Right atrium auricular region (tissue), 2 donors: ENCODE data around the gene INPP5A. TPM values are rescaled to one million over a fixed set of nuclear protein-coding genes. Genes with fewer than 3 reads are reported as not detected.
"Not testable (repeated sequence)": the region's sequence is repeated elsewhere in the genome, so short reads cannot be mapped to it uniquely, and the experiment has no call there.

Experiments
- DNase-seq: peaks from one replicate; pipeline ENCODE4 v3.0.0-alpha.2; 2019; ENCODE audit warnings: low spot score
- H3K27ac ChIP-seq, 2 donors: fragments of 200-600 bp; sonication (generic); 1 replicate in 1 of 2; 2 replicates in 1 of 2; pipeline ENCODE4 v1.5.1; 2016 to 2019
- H3K27me3 ChIP-seq, 2 donors: fragments of 200-600 bp; sonication (generic); one replicate each; pipeline versions ENCODE4 v1.5.1 to v1.6.0; 2017 to 2019
- H3K36me3 ChIP-seq: fragments of 200-600 bp; sonication (generic); one replicate; pipeline ENCODE4 v1.5.1; 2016
- H3K4me1 ChIP-seq, 2 donors: fragments of 200-600 bp; sonication (generic); one replicate each; pipeline versions ENCODE4 v1.5.1 to v1.6.0; 2017 to 2019
- H3K4me3 ChIP-seq, 2 donors: fragments of 200-600 bp; sonication (generic); 1 replicate in 1 of 2; 2 replicates in 1 of 2; pipeline ENCODE4 v1.5.1; 2017 to 2019; ENCODE audit warnings: mild to moderate bottlenecking in 1 of 2, moderate library complexity in 1 of 2
- H3K9me3 ChIP-seq, 2 donors: fragments of 200-600 bp; sonication (generic); one replicate each; pipeline ENCODE4 v1.5.1; 2019
- CTCF ChIP-seq, 2 donors: fragments of 200-600 bp; sonication (generic); IDR thresholded peaks; one replicate each; pipeline ENCODE4 v1.5.1; 2019; ENCODE audit warnings: antibody characterized with exemption in 2 of 2
- total RNA-seq, 2 donors: library from RNA; depleted of rRNA; stranded (reverse); fragments of >200 nt; gene quantifications; one replicate each; pipeline ENCODE4 v1.1.0, GENCODE V29; 2016

INPP5A gene
- total RNA-seq, 2 donors from 2014 or later: 116 to 143 TPM

- H3K27me3 ChIP-seq: no peaks in the 10 kb centered on the region
- no peak for TF ChIP-seq CTCF (IDR thresholded peaks at IDR 0.05)
- no peak overlapping the region for H3K4me3 ChIP-seq
- no peak overlapping the region for H3K27ac ChIP-seq
- no peaks in the 10 kb centered on the region for H3K9me3 ChIP-seq
- DNase-seq: no peak
- H3K4me1 ChIP-seq: peaks cover 0 to 9% of the 10 kb centered on the region in 2 donors
- no peaks in the 10 kb centered on the region for H3K36me3 ChIP-seq
These were observed 131.7 kb downstream of the INPP5A start for GRCh38 chr10:132669208-132669861.

GRCh38 chr10:132670546-132671227 lies 133.1 kb downstream of the INPP5A start:
- Histone ChIP-seq H3K36me3 (no peaks in the 10 kb centered on the region), H3K4me1 (peaks cover 0 to 9% of the 10 kb centered on the region in 2 donors), H3K27me3 (no peaks in the 10 kb centered on the region), H3K27ac (no peak overlapping the region), H3K9me3 (no peaks in the 10 kb centered on the region), H3K4me3 (no peak overlapping the region)
- no peak for DNase-seq
- TF ChIP-seq CTCF (IDR thresholded peaks at IDR 0.05): no peak

- H3K4me1 ChIP-seq: peaks cover 0 to 9% of the 10 kb centered on the region in 2 donors
- no peaks in the 10 kb centered on the region for H3K9me3 ChIP-seq
- H3K36me3 ChIP-seq: no peaks in the 10 kb centered on the region
- no peak for TF ChIP-seq CTCF (IDR thresholded peaks at IDR 0.05)
- peak overlapping the region in 1 of 2 donors; percentile 29 for H3K27ac ChIP-seq
- DNase-seq: no peak
- H3K27me3 ChIP-seq: no peaks in the 10 kb centered on the region
- H3K4me3 ChIP-seq: no peak overlapping the region
These were observed 133.9 kb downstream of the INPP5A start for GRCh38 chr10:132671228-132672154.

- not testable (repeated sequence) for H3K27me3 ChIP-seq, H3K4me3 ChIP-seq, DNase-seq, H3K27ac ChIP-seq, H3K36me3 ChIP-seq, H3K9me3 ChIP-seq, H3K4me1 ChIP-seq
These were observed 136.2 kb downstream of the INPP5A start for GRCh38 chr10:132673746-132674145.

- no peak for DNase-seq
- H3K9me3 ChIP-seq: no peaks in the 10 kb centered on the region
- H3K27ac ChIP-seq: no peak overlapping the region
- no peak overlapping the region for H3K4me3 ChIP-seq
- no peaks in the 10 kb centered on the region for H3K36me3 ChIP-seq
- TF ChIP-seq CTCF (IDR thresholded peaks at IDR 0.05): no peak
- H3K27me3 ChIP-seq: no peaks in the 10 kb centered on the region
- H3K4me1 ChIP-seq: peaks cover 0 to 9% of the 10 kb centered on the region in 2 donors
These were observed 136.7 kb downstream of the INPP5A start for GRCh38 chr10:132674311-132674710.
